ENCODE data around the gene ZNF778.

GRCh38 chr16:89221604-89222003, 4.1 kb downstream of the ZNF778 start:
- TF ChIP-seq ZFP91 (CRISPR knock-in tag; IDR thresholded peaks at IDR 0.05; ENCODE audit: borderline replicate concordance) (no peak), ZFP62 (CRISPR knock-in tag; IDR thresholded peaks at IDR 0.05) (no peak), CTCF (CRISPR knock-in tag; IDR thresholded peaks at IDR 0.05) (no peak), CEBPZ (IDR thresholded peaks at IDR 0.05; ENCODE audit: low read length) (no peak), REST (IDR thresholded peaks at IDR 0.05; ENCODE audit: borderline replicate concordance in 1 of 2, low read depth in 1 of 2, low read length in 2 of 2) (no peak), ZNF362 (CRISPR knock-in tag; IDR thresholded peaks at IDR 0.05; ENCODE audit: borderline replicate concordance) (no peak), TCF7L2 (IDR thresholded peaks at IDR 0.05; ENCODE audit: low read depth, low read length) (no peak)

Data from HepG2 (cell line).